ENCODE measurements around the gene MBP. TPM values are rescaled to one million over a fixed set of nuclear protein-coding genes. Genes with fewer than 3 reads are reported as not detected.
A peak's percentile ranks its signal among the peaks of the same experiment; 100 is the strongest.

The MBP gene
- total RNA-seq, 1 donor from 2014 or later: 90.6 TPM

DNA sequence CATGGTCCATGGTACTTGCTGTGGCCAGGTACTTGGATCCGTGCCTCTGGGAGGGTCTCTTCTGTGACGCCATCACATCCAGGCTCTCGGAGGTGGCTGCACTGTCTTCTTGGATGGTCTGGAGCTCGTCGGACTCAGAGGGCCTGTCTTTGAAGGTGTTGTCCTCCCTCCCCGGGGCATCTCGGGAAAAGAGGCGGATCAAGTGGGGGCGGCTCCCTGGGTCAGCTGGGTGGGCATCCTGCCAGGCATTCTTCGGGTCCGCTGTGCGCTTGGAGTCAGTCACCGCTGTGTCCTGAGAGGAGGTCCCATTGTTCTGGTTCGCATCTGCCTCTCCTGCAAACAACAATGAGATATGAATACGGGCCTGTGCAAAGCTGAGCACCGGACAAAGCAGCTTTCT lies 115.6 kb downstream of the MBP start:
- H3K4me1 ChIP-seq: peaks cover 46% of the 10 kb centered on the region
- intact Hi-C loops (cut with DNase I): loop anchor here (10.0 kb wide), 1 partner anchor 198 kb away; no protein-coding TSS in a partner anchor
- DNase-seq: no peak
- no peak for ATAC-seq
- H3K27ac ChIP-seq: no peak overlapping the region
- no peak overlapping the region for H3K4me3 ChIP-seq
- H3K36me3 ChIP-seq: peaks cover 28% of the 10 kb centered on the region
- H3K27me3 ChIP-seq (ENCODE audit: low read depth): no peaks in the 10 kb centered on the region
- no peaks in the 10 kb centered on the region for H3K9me3 ChIP-seq
- TF ChIP-seq, protein P1, sequence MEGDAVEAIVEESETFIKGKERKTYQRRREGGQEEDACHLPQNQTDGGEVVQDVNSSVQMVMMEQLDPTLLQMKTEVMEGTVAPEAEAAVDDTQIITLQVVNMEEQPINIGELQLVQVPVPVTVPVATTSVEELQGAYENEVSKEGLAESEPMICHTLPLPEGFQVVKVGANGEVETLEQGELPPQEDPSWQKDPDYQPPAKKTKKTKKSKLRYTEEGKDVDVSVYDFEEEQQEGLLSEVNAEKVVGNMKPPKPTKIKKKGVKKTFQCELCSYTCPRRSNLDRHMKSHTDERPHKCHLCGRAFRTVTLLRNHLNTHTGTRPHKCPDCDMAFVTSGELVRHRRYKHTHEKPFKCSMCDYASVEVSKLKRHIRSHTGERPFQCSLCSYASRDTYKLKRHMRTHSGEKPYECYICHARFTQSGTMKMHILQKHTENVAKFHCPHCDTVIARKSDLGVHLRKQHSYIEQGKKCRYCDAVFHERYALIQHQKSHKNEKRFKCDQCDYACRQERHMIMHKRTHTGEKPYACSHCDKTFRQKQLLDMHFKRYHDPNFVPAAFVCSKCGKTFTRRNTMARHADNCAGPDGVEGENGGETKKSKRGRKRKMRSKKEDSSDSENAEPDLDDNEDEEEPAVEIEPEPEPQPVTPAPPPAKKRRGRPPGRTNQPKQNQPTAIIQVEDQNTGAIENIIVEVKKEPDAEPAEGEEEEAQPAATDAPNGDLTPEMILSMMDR (IDR thresholded peaks at IDR 0.05): no peak

DNA sequence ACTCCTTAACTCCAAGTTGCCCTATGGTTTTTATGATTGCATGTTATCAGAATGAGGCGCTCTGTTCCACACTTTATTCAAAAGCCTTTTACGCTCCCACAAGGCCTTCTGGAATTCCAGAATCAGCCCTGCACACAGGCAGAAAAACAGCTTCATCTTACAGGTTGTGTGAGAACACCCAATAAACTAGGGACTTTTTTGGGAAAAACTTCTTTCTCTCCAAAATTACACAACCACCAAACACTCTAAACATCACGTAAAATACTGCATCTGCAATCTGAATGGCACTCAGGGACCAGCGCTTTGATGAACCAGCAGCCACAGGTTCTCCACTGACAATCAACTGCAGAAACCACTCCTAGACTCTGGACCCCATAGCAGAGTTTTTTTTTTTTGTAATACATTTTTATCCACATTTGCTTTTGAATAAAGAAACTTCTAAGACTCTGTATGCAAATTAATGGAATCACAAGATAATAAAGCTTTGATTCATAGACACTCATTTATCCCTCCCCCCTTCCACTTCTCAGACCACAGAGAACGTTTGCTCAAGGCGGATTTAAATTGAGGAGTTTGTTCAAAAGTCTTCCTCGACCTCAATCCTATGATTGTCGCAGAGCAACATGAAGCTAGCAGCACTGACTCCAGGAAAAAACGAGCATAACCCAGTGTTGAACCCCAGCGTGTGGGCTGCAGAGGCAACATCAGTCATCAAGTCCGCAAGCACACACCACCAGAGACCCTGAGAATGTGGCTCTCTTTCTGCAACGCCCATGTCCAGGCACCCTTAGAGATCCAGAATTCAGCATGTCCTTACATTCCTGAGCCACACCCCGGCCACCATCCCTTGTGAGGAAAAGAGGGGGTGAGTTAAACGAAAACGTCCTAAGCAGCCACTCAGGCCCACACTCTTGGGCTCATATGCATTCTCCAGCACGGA lies 116.5 kb downstream of the MBP start:
- H3K9me3 ChIP-seq: no peaks in the 10 kb centered on the region
- H3K4me3 ChIP-seq: no peak overlapping the region
- no peaks in the 10 kb centered on the region for H3K27me3 ChIP-seq (ENCODE audit: low read depth)
- DNase-seq (no peak), ATAC-seq (no peak)
- no peak overlapping the region for H3K27ac ChIP-seq
- intact Hi-C loops (cut with DNase I): loop anchor here (10.0 kb wide), 1 partner anchor 199 kb away; no protein-coding TSS in a partner anchor
- peaks cover 30% of the 10 kb centered on the region for H3K36me3 ChIP-seq
- TF ChIP-seq, protein P1 (IDR thresholded peaks at IDR 0.05): no peak
- peaks cover 46% of the 10 kb centered on the region for H3K4me1 ChIP-seq

DNA sequence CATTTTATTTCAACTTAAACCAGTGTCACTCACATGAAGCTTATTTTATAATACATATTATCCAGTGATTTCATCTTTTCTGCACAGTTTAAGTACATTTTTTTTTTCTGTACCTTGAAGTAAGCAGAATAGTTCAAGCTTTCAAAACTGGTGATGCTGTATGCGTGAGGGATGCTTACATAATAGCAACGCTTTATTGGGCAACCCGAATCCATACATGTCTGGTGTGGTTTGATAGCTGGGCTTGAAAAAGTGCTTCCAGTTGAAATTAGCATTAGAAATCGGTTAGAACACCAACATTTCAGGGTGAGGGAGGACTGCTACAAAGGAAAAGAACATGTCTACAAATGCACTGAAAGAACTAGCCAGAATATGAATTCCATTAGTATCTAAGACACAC lies 117.4 kb downstream of the MBP start:
- Histone ChIP-seq H3K4me1 (peaks cover 46% of the 10 kb centered on the region), H3K4me3 (no peak overlapping the region), H3K27ac (no peak overlapping the region), H3K9me3 (no peaks in the 10 kb centered on the region), H3K36me3 (peaks cover 34% of the 10 kb centered on the region), H3K27me3 (ENCODE audit: low read depth) (no peaks in the 10 kb centered on the region)
- TF ChIP-seq, protein P1 (IDR thresholded peaks at IDR 0.05): no peak
- no peak for DNase-seq
- ATAC-seq: no peak
- intact Hi-C loops (cut with DNase I): loop anchor here (10.0 kb wide), 1 partner anchor 200 kb away; no protein-coding TSS in a partner anchor

DNA sequence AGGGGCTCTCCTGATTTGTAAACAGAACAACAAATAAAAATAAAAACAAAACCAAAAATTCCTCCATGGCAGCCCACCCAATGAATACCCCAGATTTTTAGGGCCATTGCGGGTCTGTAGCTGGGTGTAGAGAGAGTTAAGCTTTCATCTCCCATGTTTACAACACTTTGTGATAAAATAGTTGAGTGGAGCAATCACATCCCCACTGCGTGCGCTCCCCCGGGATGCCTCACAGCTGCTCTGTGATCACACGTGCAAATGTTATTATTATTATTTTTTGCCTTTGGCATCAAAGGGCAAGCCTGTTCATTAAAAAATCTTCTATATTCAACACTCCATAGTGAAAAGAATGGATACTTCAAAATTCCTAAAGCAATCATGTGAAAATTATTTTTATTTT lies 118.0 kb downstream of the MBP start:
- Histone ChIP-seq H3K4me1 (peaks cover 46% of the 10 kb centered on the region), H3K27ac (peak overlapping the region; percentile 79), H3K9me3 (no peaks in the 10 kb centered on the region), H3K36me3 (peaks cover 33% of the 10 kb centered on the region), H3K27me3 (ENCODE audit: low read depth) (no peaks in the 10 kb centered on the region), H3K4me3 (no peak overlapping the region)
- DNase-seq: no peak
- TF ChIP-seq, protein P1 (IDR thresholded peaks at IDR 0.05): no peak
- ATAC-seq: no peak
- intact Hi-C loops (cut with DNase I): loop anchor here (10.0 kb wide), 1 partner anchor 200 kb away; no protein-coding TSS in a partner anchor

DNA sequence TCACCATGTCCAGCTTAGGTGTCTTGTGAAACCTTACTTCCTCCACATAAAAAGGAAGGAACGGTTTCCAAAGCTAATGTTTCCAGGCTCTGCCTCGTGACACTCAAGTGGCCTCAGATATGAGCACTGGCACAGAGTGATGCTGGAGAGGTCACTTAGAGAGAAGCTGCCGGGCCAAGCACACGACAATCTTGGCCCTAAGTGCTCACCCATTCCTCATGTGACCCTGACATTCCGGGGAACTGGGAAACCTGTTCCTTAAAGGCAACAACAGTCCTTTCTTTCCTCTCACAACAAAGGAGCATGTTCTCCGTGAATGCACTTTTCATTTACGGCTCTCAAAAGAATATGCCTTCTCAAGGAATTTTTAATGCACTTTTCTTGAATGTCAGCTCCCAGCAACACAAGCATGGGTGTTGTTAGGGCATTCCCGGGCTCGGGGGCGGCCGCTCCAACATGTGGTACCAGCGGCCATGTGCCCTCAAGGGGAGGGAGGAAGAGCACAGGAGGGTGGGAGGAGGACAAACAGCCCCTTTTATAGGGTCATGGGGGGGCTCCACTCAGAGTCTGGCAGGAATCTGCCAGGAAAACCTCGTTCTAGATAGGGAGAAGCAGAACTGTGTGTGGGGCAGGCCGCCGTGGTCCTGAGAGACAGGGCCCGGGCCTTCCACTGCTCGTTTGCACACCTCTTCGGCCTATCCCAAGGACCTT lies 118.6 kb downstream of the MBP start:
- DNase-seq: peak; percentile 81
- intact Hi-C loops (cut with DNase I): loop anchor here (10.0 kb wide), 1 partner anchor 201 kb away; no protein-coding TSS in a partner anchor
- ATAC-seq: peak; percentile 94 to 96

More for the DNA sequence above, 118.6 kb downstream of the MBP start:
- Histone ChIP-seq H3K27me3 (ENCODE audit: low read depth) (no peaks in the 10 kb centered on the region), H3K27ac (peak overlapping the region; percentile 79), H3K9me3 (no peaks in the 10 kb centered on the region), H3K4me3 (no peak overlapping the region), H3K4me1 (peaks cover 46% of the 10 kb centered on the region), H3K36me3 (peaks cover 38% of the 10 kb centered on the region)
- TF ChIP-seq, protein P1 (IDR thresholded peaks at IDR 0.05): no peak

Data from lower lobe of right lung (tissue), 2 donors.